Activated T-cell treated with anti-CD3 and anti-CD28 coated beads for 1 hour (primary cell): Measurements from ENCODE around the gene STK24.

Experiments used
- DNase-seq: peaks from one replicate; pipeline ENCODE4 v3.0.0-alpha.2; 2020; ENCODE audit warnings: low read depth

STK24 gene

DNA sequence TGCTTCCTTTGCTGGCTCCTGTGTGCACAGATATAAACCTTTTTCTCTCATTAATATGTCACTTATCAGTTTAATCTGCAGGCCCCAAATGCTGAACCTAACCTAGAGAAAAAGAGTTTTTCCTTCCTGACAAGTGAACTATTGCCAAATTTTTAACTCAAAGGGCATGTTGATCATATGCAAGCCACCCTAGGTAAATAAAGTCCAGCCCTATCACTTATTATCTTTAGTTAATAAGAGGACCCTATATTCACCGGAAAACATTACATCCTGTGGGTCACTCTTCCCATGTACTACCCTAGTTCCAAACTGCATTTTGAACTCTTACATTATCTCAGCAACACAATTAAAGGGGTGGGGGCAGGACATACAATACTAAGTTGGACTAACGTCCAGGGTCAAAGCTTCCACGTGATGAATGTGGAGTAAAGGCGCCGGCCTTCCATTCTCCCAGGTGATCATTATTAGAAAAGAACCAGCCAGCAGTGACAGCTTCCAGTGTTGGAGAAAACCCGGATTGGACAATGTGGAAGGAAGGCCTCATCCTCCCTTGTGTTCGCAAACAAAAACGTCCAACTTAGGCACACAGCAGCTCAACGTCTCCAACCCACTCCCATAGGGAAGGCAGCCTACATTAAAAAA lies 86.6 kb downstream of the STK24 start:
- no peak for DNase-seq

- no peak for DNase-seq
These were observed 87.3 kb downstream of the STK24 start for GRCh38 chr13:98489446-98490194.

DNA sequence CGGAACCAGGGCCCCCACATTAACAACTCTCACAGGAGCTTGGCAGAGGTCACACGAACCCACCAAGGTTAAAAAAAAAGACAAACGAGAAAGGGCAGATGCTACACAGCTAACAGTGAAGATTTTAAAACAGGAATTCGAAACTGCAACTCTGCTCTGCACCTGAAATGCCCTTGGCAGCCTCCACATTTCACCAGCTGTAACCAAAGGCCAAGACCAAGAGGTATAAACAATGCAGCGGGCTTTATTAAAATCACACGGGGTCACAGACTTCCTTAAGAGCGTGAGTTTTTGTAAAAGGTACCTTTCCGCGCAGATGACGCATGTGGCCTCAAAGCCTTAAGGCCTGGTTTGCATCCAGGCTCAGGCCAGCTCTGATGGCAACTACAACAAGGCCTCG lies 88.2 kb downstream of the STK24 start:
- DNase-seq, result no peak

- no peak for DNase-seq
These were observed 89.4 kb downstream of the STK24 start for GRCh38 chr13:98487522-98487921.

GRCh38 chr13:98487016-98487415 lies 89.9 kb downstream of the STK24 start:
- DNase-seq, result no peak

DNA sequence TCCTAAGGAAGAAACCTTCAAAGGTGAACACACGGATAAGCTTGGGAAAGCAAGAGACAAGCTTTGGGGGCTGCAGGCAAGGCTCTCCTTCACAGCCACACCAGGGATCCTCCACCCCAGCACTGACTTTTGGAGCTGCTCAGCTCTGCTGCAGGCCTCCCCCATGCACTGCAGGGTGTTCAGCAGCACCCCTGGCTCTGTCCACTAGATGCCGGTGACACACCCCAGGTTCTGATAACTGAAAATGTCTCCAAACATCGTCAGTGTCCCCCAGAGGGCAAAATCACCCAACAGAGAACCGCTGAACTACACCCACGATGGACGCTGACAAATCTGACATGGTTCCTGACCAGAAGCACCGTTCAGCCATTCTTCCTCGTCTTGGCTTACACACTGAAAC lies 90.5 kb downstream of the STK24 start:
- no peak for DNase-seq

DNA sequence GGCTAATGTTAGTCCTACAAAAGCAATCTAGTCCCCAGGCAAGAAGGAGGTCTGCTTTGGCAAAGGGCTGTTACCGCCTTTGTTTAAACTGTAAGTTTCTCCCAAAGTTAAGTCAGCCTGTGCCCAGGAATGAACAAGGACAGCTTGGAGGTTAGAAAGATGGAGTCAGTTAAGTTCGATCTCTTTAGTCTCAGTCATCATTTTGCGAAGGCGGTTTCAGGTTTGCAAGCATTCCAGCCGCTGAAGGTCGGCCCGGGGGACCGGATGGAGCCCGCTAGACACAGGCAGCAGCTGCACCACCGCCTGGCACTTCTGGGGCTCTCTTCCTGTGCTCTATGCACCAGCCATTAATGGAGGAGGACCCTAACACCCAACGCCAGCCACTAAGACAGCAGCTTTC lies 91.3 kb downstream of the STK24 start:
- no peak for DNase-seq

GRCh38 chr13:98484289-98485219 lies 92.4 kb downstream of the STK24 start:
- DNase-seq, result peak; percentile 29

- no peak for DNase-seq
These were observed 93.2 kb downstream of the STK24 start for GRCh38 chr13:98483601-98484288.

- no peak for DNase-seq
These were observed 94.1 kb downstream of the STK24 start for GRCh38 chr13:98482476-98483444.

- DNase-seq, result no peak
These were observed 95.7 kb downstream of the STK24 start for GRCh38 chr13:98480915-98481877.

DNA sequence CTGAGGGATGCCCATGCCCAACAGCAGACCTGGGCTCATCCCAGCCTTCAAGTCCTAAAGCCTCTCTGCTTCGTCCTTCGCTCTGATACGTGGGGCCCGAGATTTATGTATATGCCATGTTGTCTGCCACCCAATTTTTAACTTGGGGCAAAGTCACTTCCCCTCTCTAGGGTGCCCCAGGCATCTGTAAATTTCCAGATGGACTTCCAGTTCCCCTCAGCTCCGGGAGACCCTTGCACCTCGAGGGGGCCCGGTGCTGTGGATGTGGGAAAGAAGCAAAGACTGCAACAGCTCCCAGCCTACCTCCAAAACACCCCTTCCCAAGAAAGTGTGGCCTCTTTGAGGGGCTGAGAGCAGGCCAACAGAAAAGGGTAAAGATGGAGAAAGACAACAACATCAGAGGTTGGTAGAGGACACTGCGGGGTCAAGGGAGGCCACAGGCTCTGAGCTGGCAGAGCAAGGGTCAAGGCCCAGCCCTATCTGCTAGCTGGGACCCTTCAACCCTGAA lies 97.4 kb downstream of the STK24 start:
- no peak for DNase-seq

- DNase-seq, result no peak
These were observed 98.4 kb downstream of the STK24 start for GRCh38 chr13:98478189-98479129.

- DNase-seq, result peak; percentile 70
These were observed 100.4 kb downstream of the STK24 start for GRCh38 chr13:98476538-98476966.

DNA sequence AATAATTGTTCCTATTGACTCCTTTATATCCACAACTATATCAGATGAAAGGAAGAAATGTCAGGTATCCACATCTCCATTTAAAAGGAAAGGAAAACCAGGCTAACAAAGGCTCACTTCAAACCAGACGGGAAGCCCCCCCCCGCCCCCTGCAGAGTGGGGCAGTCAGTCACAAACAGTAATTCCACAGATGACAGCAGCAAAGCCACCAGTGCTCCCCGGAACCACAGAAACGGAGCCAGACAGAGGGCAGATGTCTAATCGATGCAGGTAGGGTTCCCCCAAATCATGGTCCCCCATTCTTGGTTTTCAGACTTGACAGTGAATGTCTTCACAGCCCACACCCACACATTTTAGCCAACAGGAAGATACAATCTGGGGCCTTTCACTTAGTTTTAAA lies 100.8 kb downstream of the STK24 start:
- DNase-seq, result peak; percentile 30

DNA sequence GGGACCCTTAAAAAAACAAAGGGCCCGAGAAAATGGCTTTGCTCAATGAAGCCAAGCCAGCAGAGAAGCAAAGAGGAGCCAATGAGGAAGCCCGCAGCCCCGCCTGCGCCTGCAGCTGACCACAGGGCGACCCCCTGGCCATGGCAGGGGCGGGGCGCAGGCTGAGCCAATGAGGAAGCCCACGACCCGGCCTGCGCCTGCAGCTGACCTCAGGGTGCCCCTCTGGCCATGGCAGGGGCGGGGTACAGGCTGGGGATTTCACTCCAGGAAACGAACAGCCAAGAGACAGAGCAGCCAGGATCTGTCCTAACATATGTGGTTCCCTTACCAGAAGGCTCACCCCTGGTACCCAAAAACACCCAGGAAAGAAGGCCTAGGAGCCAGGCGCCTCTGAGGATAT lies 101.4 kb downstream of the STK24 start:
- no peak for DNase-seq

GRCh38 chr13:98474761-98475160 lies 102.1 kb downstream of the STK24 start:
- no peak for DNase-seq

DNA sequence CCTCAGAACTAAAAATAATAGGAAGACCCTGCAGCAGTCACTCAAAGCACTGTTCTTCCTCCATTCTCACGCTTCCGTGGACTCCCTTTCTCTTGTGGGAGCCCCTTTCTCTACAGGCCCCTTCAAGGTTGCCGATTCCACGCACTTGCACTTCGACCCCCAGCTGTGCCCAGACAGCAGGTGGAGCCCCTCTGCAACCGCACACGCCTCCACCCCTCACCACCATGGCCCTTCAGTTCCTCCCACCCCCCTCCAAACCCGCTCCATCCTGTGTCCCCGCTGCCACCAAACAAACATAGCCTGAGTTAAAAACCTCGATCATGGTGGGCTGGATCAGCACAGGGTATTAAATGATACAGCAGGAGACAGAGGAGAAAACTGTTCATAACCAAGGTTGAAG lies 102.6 kb downstream of the STK24 start:
- no peak for DNase-seq
